A172 (cell line): Measurements from ENCODE around the gene THAP7. TPM values are rescaled to one million over a fixed set of nuclear protein-coding genes. Genes with fewer than 3 reads are reported as not detected.

Source experiments
- total RNA-seq: library from RNA; depleted of rRNA; stranded (reverse); fragments of >200 nt; shearing (Covaris generic); gene quantifications from 2 replicates; pipeline ENCODE4 v1.2.3, GENCODE V29; 2014; rRNA removed

The THAP7 gene
- total RNA-seq, 1 experiment from 2014 or later = 49.0 TPM

Other genes with a start within 250 kb of the THAP7 start
- not detected in 2 replicates for gene SERPIND1, start 228.0 kb downstream of the THAP7 start, total RNA-seq
- 25.7 and 31.8 TPM in 2 replicates for gene PI4KA, start 143.3 kb downstream of the THAP7 start, total RNA-seq
- gene SNAP29, start 143.1 kb downstream of the THAP7 start, total RNA-seq = 10.6 and 15.0 TPM in 2 replicates
- 29.1 and 33.8 TPM in 2 replicates for gene CRKL, start 84.7 kb downstream of the THAP7 start, total RNA-seq
- 1.4 TPM in 1 of 2 replicates, not detected in the other for gene AIFM3, start 34.9 kb downstream of the THAP7 start, total RNA-seq
- 18.9 and 21.9 TPM in 2 replicates for gene LZTR1, start 19.8 kb downstream of the THAP7 start, total RNA-seq
- 2.8 and 3.5 TPM in 2 replicates for gene P2RX6, start 13.0 kb upstream of the THAP7 start, total RNA-seq
- not detected in 2 replicates for gene SLC7A4, start 30.4 kb upstream of the THAP7 start, total RNA-seq
- 0.77 TPM in 1 of 2 replicates, not detected in the other for gene LRRC74B, start 43.8 kb upstream of the THAP7 start, total RNA-seq